OCI-LY1 (cell line): ENCODE measurements around the gene AK3.

Experiments
- CTCF ChIP-seq: fragments of 200-600 bp; sonication (generic), shearing (Covaris generic); IDR thresholded peaks from 2 replicates; pipeline ENCODE4 v1.5.1; 2017; ENCODE audit warnings: mild to moderate bottlenecking, antibody characterized with exemption, low read length, moderate library complexity, mixed read lengths
- EZH2 ChIP-seq: fragments of 200-600 bp; sonication (generic), shearing (Covaris generic); IDR thresholded peaks from 2 replicates; pipeline ENCODE4 v1.8.0; 2017; ENCODE audit warnings: borderline replicate concordance, mixed run types, mild to moderate bottlenecking, antibody characterized with exemption, low read length, moderate library complexity, mixed read lengths

DNA sequence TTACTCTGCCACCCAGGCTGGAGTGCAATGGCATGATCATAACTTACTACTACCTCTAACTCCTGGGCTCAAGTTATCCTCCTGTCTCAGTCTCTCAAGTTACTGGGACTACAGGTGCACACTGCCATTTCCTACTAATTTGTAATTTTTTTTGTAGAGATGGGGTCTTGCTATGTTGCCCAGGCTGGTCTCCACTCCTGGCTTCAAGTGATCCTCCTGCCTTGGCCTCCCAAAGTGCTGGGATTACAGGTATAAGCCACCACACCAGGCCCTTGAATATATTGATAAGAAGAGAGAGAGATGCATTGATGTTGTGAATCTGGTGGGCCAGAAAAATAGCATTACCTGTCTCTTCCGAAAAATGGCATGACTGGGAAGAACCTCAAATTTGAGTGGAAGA lies 30.8 kb upstream of the AK3 start:
- TF ChIP-seq EZH2 (no peak), CTCF (no peak)
